ENCODE data around the gene NR1I3.

The NR1I3 gene

DNA sequence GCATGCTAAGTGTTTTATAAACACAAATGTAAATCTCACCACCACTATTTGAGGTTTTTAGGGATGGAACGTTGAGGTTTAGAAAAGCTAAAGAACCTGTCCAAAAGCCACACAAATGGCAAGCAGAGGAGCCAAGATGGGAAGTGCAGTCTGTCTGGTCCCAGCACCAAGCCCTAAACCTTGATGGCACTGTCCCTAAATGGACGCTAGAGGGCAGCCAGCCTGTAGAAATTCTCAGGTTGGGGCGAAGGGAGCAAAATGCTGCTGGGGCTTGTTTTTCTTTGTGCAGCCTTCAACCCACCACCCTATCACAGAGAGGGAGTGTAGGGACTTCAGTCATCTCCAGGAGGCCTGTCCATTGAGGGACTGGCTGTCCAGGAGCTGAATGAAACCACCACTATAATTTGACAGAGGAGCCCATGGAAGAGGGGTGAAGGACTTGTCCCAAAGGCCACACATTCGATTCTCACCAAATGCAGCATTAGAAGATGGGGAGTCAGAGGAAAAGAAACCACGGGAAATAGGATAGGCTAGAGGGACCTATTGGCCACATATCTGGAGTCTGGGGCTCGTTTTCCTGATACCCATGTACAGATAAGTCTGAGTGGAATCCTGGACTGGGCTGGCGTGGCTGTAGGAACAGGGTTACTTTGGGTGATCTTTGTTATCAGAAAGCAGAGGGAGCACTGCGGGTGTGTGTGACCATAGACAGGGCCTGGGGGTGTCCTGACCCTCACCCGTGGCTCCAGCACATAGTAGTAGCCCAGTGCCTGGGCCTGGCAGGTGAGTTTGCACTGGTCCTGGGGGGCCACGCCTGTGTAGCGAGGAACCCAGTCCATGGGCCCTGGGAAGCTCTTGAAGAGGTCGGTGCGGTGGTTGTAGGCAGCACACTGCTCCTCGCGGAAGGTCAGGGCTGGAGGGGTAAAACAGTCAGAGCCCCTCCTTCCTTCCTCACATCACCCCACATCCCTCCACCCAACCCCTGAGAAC is 45.2 kb downstream of the NR1I3 start:
- peak; percentile 66 for DNase-seq

GRCh38 chr1:161191971-161192370 is 46.0 kb downstream of the NR1I3 start:
- no peak for DNase-seq

DNA sequence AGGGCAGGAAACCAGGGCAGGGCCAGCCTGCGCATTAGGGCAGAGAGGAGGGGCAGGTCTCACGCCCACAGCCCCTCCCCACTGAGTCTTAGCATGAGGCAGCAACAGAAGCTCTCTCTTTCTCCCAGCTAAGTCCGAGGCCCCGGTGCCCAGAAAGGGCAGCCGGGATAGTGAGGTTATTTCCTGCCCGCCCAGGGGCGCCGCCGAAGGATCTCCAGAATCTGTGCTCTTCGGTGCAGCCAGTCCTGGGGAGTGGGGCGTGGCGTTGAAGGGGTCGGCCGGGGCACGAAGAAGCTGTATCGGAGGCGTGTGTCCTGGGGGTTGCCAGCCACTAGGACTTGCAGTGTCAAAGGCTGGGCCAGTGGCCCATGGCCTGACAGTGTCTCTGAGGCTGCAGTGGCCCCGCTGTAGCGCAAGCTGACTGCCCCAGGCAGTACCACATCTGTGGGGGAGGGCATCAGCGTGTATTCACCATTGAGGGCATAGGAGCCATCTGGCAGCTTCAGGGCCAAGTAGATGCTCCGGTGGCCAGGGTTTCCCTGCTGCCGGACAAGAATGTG is 47.0 kb downstream of the NR1I3 start:
- DNase-seq, result no peak

- no peak for DNase-seq
Measured at GRCh38 chr1:161189036-161189435, 49.0 kb downstream of the NR1I3 start.

- no peak for DNase-seq
Measured at GRCh38 chr1:161188381-161188780, 49.6 kb downstream of the NR1I3 start.

GRCh38 chr1:161187311-161187710 is 50.7 kb downstream of the NR1I3 start:
- no peak for DNase-seq

- no peak for DNase-seq
Measured at GRCh38 chr1:161185732-161186311, 52.2 kb downstream of the NR1I3 start.

GRCh38 chr1:161185282-161185682 is 52.7 kb downstream of the NR1I3 start:
- no peak for DNase-seq

GRCh38 chr1:161182214-161182613 is 55.8 kb downstream of the NR1I3 start:
- DNase-seq, result no peak

GRCh38 chr1:161180639-161181038 is 57.4 kb downstream of the NR1I3 start:
- no peak for DNase-seq

- DNase-seq, result no peak
Measured at GRCh38 chr1:161179698-161180097, 58.3 kb downstream of the NR1I3 start.

Measured in NCI-H1436 (cell line).